Measurements from ENCODE around the gene RASGRP4.
"Not testable (repeated sequence)": the region's sequence is repeated elsewhere in the genome, so short reads cannot be mapped to it uniquely, and the experiment has no call there.

Gene RASGRP4

DNA sequence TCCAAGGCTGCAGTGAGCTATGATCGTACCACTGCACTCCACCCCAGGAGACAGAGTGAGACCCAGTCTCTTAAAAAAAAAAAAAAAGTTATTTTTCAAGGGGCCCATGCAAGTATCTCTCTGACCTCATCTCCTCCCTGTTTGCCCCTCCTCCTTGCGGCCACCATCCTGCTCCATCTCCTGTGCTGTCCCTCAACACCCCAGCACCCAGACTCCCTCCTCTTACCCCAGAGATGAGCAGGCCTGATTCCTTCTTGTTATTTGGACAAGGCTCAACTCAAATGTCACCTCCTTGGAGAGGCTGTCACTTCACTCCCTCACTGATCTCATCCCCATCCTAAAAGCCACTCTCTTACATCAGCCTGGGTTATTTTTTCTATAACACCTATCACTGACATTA is 11.9 kb upstream of the RASGRP4 start:
- no peak for DNase-seq (ENCODE audit: low spot score in 2 of 2)
- no peaks in the 10 kb centered on the region for H3K9me3 ChIP-seq
- no peaks in the 10 kb centered on the region for H3K4me1 ChIP-seq
- H3K36me3 ChIP-seq (replicated peaks) = no peaks in the 10 kb centered on the region
- H3K4me3 ChIP-seq = no peak overlapping the region
- no peaks in the 10 kb centered on the region for H3K27me3 ChIP-seq (ENCODE audit: low read depth)
- in situ Hi-C loops (cut with MboI; ENCODE audit: low sequenced_read_pairs) = no loop called here

DNA sequence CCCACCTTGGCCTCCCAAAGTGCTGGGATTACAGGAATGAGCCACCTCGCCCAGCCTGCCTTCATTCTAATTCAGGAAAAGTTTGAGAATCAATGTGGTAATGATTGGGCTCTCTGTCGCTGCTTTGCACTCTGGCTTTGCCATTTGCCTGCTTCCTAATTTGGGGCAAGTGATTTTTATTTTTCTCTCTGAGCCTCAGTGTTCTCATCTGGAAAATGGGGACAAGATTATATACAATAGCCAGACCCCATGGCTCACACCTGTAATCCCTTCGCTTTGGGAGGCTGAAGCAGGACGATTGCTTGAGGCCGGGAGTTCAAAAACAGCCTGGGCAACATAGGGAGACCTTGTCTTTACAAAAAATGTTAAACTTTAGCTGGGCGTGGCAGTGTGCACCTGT is 11.3 kb upstream of the RASGRP4 start:
- no peaks in the 10 kb centered on the region for H3K4me1 ChIP-seq
- in situ Hi-C loops (cut with MboI; ENCODE audit: low sequenced_read_pairs) = no loop called here
- no peaks in the 10 kb centered on the region for H3K9me3 ChIP-seq
- H3K27me3 ChIP-seq (ENCODE audit: low read depth) = no peaks in the 10 kb centered on the region
- DNase-seq (ENCODE audit: low spot score in 2 of 2) = no peak
- H3K36me3 ChIP-seq (replicated peaks) = no peaks in the 10 kb centered on the region
- no peak overlapping the region for H3K4me3 ChIP-seq

DNA sequence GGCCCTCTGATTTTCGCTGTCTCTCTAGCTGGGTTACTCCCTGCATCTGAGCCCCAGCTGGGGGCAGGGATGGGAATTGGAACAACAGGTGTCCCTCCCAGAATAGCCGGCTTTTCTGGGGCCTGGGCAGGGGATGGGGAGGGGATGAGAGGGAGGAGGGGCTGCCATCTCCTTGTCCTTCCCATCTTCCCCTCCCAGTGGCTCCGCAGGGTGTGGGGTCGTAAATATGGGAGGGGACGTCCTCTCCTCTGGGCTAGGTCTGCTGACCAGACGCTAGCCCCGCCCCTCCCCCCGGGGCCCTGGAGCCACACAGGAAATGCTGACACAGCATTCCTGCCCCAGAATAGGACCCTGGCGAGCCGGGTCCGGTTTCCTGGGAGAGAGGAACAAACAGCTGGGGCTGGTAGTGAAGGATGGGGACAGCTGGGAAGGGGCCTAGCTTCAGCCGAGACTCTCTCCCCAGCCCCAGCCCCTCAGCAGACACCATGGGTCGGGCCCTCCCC is 8.6 kb upstream of the RASGRP4 start:
- Histone ChIP-seq H3K27me3 (ENCODE audit: low read depth) (no peaks in the 10 kb centered on the region), H3K9me3 (no peaks in the 10 kb centered on the region), H3K4me3 (no peak overlapping the region), H3K36me3 (replicated peaks) (no peaks in the 10 kb centered on the region), H3K4me1 (no peaks in the 10 kb centered on the region)
- in situ Hi-C loops (cut with MboI; ENCODE audit: low sequenced_read_pairs) = no loop called here
- DNase-seq (ENCODE audit: low spot score in 2 of 2) = peak in 1 of 2 experiments; percentile 43

DNA sequence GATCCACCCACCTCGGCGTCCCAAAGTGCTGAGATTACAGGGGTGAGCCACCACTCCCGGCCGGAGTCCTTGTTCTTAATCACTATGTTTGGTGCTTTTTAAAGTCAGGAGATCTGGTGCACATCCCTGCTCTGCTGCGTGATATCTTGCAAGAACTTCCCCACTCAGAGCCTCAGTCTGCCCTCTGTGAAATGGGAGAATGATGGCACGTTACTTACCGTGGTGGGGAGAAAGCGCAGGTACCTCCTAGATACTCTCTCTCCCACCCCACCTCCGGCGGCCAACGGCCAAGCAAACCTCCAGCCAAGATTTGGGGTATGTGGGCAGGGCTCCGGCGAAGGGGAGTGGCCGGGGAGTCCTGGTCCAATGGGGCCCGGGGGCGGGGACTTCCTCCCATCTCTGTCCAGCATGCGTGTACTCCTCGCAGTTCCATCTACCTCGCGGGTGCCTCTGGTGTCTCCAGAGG is 7.3 kb upstream of the RASGRP4 start, which contains the start of gene RYR1:
RYR1 (plus strand) TSS at position 424 of the 466 bp plus-strand sequence. CDS start 139 bp downstream, outside the sequence.
- in situ Hi-C loops (cut with MboI; ENCODE audit: low sequenced_read_pairs) = no loop called here
- H3K36me3 ChIP-seq (replicated peaks) = no peaks in the 10 kb centered on the region
- no peak within 1 kb of the TSS for H3K4me3 ChIP-seq
- H3K4me1 ChIP-seq = no peaks in the 10 kb centered on the region
- H3K27me3 ChIP-seq (ENCODE audit: low read depth) = no peaks in the 10 kb centered on the region
- H3K9me3 ChIP-seq = no peaks in the 10 kb centered on the region
- peak; percentile 40 to 85 for DNase-seq (ENCODE audit: low spot score in 2 of 2)

DNA sequence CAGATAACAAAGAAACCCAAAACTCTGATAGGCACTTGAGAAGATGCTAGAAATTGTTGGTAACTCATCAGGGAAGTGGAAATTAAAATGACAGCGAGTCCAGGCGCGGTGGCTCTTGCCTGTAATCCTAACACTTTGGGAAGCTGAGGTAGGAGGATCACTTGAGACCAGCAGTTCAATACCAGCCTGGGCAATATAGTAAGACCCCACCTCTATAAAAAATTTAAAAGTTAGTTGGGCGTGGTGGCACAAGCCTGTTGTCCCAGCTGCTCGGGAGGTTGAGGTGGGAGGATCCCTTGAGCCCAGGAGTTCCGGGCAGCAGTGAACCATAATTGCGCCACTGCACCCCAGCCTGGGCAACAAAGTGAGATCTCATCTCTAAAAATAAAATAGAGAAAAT is 4.9 kb upstream of the RASGRP4 start:
- H3K9me3 ChIP-seq = no peaks in the 10 kb centered on the region
- no peaks in the 10 kb centered on the region for H3K4me1 ChIP-seq
- no peaks in the 10 kb centered on the region for H3K36me3 ChIP-seq (replicated peaks)
- in situ Hi-C loops (cut with MboI; ENCODE audit: low sequenced_read_pairs) = no loop called here
- no peaks in the 10 kb centered on the region for H3K27me3 ChIP-seq (ENCODE audit: low read depth)
- no peak overlapping the region for H3K4me3 ChIP-seq
- DNase-seq (ENCODE audit: low spot score in 2 of 2) = no peak

DNA sequence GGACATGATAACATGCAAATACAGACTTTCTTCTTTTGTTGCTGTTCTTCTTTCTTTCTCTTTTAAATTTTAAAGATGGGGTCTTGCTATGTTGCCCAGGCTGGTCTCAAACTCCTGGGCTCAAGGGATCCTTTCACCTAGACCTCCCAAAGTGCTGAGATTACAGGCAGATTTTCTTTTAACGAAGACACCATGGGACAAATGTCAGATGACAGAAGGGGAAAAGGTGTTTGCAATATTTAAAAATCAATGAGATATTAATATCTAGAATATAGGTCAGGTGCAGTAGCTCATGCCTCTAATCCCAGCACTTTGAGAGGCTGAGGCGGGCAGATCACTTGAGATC is 3.8 kb upstream of the RASGRP4 start:
- Histone ChIP-seq H3K36me3 (replicated peaks) (no peaks in the 10 kb centered on the region), H3K27me3 (ENCODE audit: low read depth) (no peaks in the 10 kb centered on the region), H3K4me3 (no peak overlapping the region), H3K9me3 (no peaks in the 10 kb centered on the region), H3K4me1 (no peaks in the 10 kb centered on the region)
- DNase-seq (ENCODE audit: low spot score in 2 of 2) = no peak
- in situ Hi-C loops (cut with MboI; ENCODE audit: low sequenced_read_pairs) = no loop called here

GRCh38 chr19:38429055-38429810 is 3.2 kb upstream of the RASGRP4 start:
- H3K9me3 ChIP-seq = no peaks in the 10 kb centered on the region
- no peaks in the 10 kb centered on the region for H3K36me3 ChIP-seq (replicated peaks)
- no peak for DNase-seq (ENCODE audit: low spot score in 2 of 2)
- in situ Hi-C loops (cut with MboI; ENCODE audit: low sequenced_read_pairs) = no loop called here
- no peak overlapping the region for H3K4me3 ChIP-seq
- H3K27me3 ChIP-seq (ENCODE audit: low read depth) = no peaks in the 10 kb centered on the region
- H3K4me1 ChIP-seq = no peaks in the 10 kb centered on the region

- H3K36me3 ChIP-seq (replicated peaks); H3K9me3 ChIP-seq; DNase-seq (ENCODE audit: low spot score in 2 of 2); H3K4me1 ChIP-seq; H3K27me3 ChIP-seq (ENCODE audit: low read depth); in situ Hi-C loops (cut with MboI; ENCODE audit: low sequenced_read_pairs); H3K4me3 ChIP-seq: not testable (repeated sequence)
Measured at GRCh38 chr19:38427035-38427677, 1.1 kb upstream of the RASGRP4 start.

GRCh38 chr19:38425222-38425809 is 703 bp downstream of the RASGRP4 start:
- Histone ChIP-seq H3K4me3 (no peak overlapping the region), H3K27me3 (ENCODE audit: low read depth) (no peaks in the 10 kb centered on the region), H3K36me3 (replicated peaks) (no peaks in the 10 kb centered on the region), H3K9me3 (no peaks in the 10 kb centered on the region), H3K4me1 (no peaks in the 10 kb centered on the region)
- in situ Hi-C loops (cut with MboI; ENCODE audit: low sequenced_read_pairs) = no loop called here
- DNase-seq (ENCODE audit: low spot score in 2 of 2) = no peak

GRCh38 chr19:38424272-38424671 is 1.7 kb downstream of the RASGRP4 start:
- DNase-seq (ENCODE audit: low spot score in 2 of 2) = no peak
- no peak overlapping the region for H3K4me3 ChIP-seq
- H3K36me3 ChIP-seq (replicated peaks) = no peaks in the 10 kb centered on the region
- in situ Hi-C loops (cut with MboI; ENCODE audit: low sequenced_read_pairs) = no loop called here
- H3K4me1 ChIP-seq = no peaks in the 10 kb centered on the region
- no peaks in the 10 kb centered on the region for H3K9me3 ChIP-seq
- H3K27me3 ChIP-seq (ENCODE audit: low read depth) = no peaks in the 10 kb centered on the region

DNA sequence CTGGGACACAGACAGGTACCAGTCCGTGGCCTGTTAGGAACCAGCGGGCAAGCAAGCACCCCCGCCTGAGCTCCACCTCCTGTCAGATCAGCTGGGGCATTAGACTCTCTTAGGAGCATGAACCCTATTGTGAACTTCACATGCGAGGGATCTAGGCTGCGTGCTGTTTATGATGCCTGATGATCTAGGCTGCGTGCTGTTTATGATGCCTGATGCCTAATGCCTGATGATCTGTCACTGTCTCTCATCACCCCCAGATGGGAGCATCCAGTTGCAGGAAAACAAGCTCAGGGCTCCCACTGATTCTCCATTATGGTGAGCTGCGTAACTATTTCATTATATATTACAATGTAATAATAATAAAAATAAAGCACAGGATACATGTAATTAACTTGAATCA is 3.6 kb downstream of the RASGRP4 start:
- Histone ChIP-seq H3K9me3 (no peaks in the 10 kb centered on the region), H3K4me1 (peaks cover 5% of the 10 kb centered on the region), H3K27me3 (ENCODE audit: low read depth) (no peaks in the 10 kb centered on the region), H3K4me3 (no peak overlapping the region), H3K36me3 (replicated peaks) (no peaks in the 10 kb centered on the region)
- DNase-seq (ENCODE audit: low spot score in 2 of 2) = no peak
- in situ Hi-C loops (cut with MboI; ENCODE audit: low sequenced_read_pairs) = no loop called here

DNA sequence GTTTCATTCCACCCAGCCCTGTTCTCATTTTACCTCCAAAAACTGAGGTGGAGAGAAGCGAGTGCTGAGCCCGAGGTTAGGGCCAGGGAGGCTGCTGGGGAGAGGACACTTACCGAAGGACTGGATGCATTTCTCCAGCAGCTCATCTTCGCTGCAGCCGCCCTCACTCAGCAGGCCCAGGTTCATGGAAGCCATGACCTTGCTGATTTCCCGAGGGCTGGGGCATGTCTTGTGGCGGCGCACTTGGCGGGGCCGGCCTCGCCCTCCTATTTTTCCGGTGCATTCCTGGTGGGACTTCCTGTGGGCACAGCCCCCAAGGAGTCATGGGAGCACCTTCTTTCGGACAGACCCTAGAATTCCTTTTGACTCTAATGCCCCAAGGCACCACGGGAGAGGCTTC is 4.2 kb downstream of the RASGRP4 start:
- Histone ChIP-seq H3K4me1 (peaks cover 6% of the 10 kb centered on the region), H3K27me3 (ENCODE audit: low read depth) (no peaks in the 10 kb centered on the region), H3K36me3 (replicated peaks) (no peaks in the 10 kb centered on the region), H3K4me3 (no peak overlapping the region), H3K9me3 (no peaks in the 10 kb centered on the region)
- in situ Hi-C loops (cut with MboI; ENCODE audit: low sequenced_read_pairs) = no loop called here
- no peak for DNase-seq (ENCODE audit: low spot score in 2 of 2)

GRCh38 chr19:38420935-38421334 is 5.1 kb downstream of the RASGRP4 start:
- in situ Hi-C loops (cut with MboI; ENCODE audit: low sequenced_read_pairs) = no loop called here
- H3K36me3 ChIP-seq (replicated peaks) = no peaks in the 10 kb centered on the region

More at GRCh38 chr19:38420935-38421334, 5.1 kb downstream of the RASGRP4 start:
- no peak for DNase-seq (ENCODE audit: low spot score in 2 of 2)
- H3K4me1 ChIP-seq = peaks cover 6% of the 10 kb centered on the region
- H3K4me3 ChIP-seq = no peak overlapping the region
- no peaks in the 10 kb centered on the region for H3K9me3 ChIP-seq
- H3K27me3 ChIP-seq (ENCODE audit: low read depth) = no peaks in the 10 kb centered on the region
